Endothelial cell of umbilical vein (primary cell): ENCODE data around the gene DEPDC5. TPM values are rescaled to one million over a fixed set of nuclear protein-coding genes. Genes with fewer than 3 reads are reported as not detected.

Experiments used
- BruUV-seq: library from RNA; stranded (reverse); fragments of 400-500 nt; replicated peaks from 2 replicates; lab custom pipeline; 2021; lab: Mats Ljungman, UMichigan
- CTCF ChIA-PET: fragments of 300-600, 350-600 bp; sonication (Branson Sonifier 250); formaldehyde crosslinking; loops from one replicate; lab custom pipeline; 2021; ENCODE audit warnings: antibody characterized with exemption, inconsistent platforms; lab: Charles Lee
- POLR2A ChIA-PET: fragments of 300-600, 350-600 bp; sonication (Branson Sonifier 250); formaldehyde crosslinking; loops from one replicate; lab custom pipeline; 2021; ENCODE audit warnings: antibody characterized with exemption, inconsistent platforms; lab: Charles Lee
- DNase-seq: peaks from one replicate; pipeline ENCODE4 v3.0.0-alpha.2; 2011; ENCODE audit warnings: low read depth, low spot score
- FAIRE-seq: peaks from 2 replicates; lab custom pipeline; 2011; peaks lifted over from hg19 to GRCh38; lab: Jason Lieb, UNC
- H2AFZ ChIP-seq: 2 replicates; pipeline ENCODE4 v1.6.0; 2012; ENCODE audit warnings: low read depth, low read length, control low read depth, inconsistent platforms
- H3K27ac ChIP-seq: 2 replicates; pipeline ENCODE4 v1.5.1; 2011; ENCODE audit warnings: low read depth, mild to moderate bottlenecking, control low read depth, low read length, moderate library complexity; ENCODE audit not compliant: insufficient read depth
- H3K27me3 ChIP-seq, 2 experiments: 2 replicates each; pipeline versions ENCODE4 v1.6.0 to v1.6.1; 2011; ENCODE audit warnings: low read length in 2 of 2, mixed read lengths in 1 of 2; ENCODE audit not compliant: control insufficient read depth in 2 of 2, insufficient read depth in 2 of 2
- H3K36me3 ChIP-seq, 2 experiments: 2 replicates in 1 of 2; 3 replicates in 1 of 2; pipeline ENCODE4 v1.5.1; 2011; ENCODE audit warnings: low read length in 2 of 2, mild to moderate bottlenecking in 1 of 2, moderate library complexity in 1 of 2; ENCODE audit not compliant: control insufficient read depth in 2 of 2, insufficient read depth in 2 of 2; ENCODE audit errors: extremely low read depth in 1 of 2
- H3K4me1 ChIP-seq: 3 replicates; pipeline ENCODE4 v1.5.1; 2011; ENCODE audit warnings: mild to moderate bottlenecking, low read length; ENCODE audit not compliant: control insufficient read depth, insufficient read depth; ENCODE audit errors: extremely low read depth
- H3K4me2 ChIP-seq: 2 replicates; pipeline ENCODE4 v1.6.1; 2011; ENCODE audit warnings: low read length, control low read depth, mixed read lengths; ENCODE audit not compliant: insufficient read depth
- H3K4me3 ChIP-seq, 3 experiments: fragments of 200-600 bp in 1 of 3; sonication (generic), shearing (Covaris generic) in 1 of 3; replicated peaks in 1 of 3; 2 replicates each; pipeline ENCODE4 v1.5.1; 2011 to 2016; ENCODE audit warnings: control low read depth in 3 of 3, low read length in 3 of 3, mild to moderate bottlenecking in 2 of 3, inconsistent platforms in 1 of 3, low read depth in 1 of 3, moderate library complexity in 1 of 3; ENCODE audit not compliant: insufficient read depth in 1 of 3
- H3K79me2 ChIP-seq: 2 replicates; pipeline ENCODE4 v1.6.0; 2012; ENCODE audit warnings: low read length, inconsistent platforms; ENCODE audit not compliant: control insufficient read depth, insufficient read depth
- H3K9ac ChIP-seq: replicated peaks from 2 replicates; pipeline ENCODE3; 2011; ENCODE audit warnings: low read length, control low read depth; ENCODE audit not compliant: insufficient read depth; ENCODE audit errors: extremely low read depth
- H3K9me1 ChIP-seq: replicated peaks from 3 replicates; pipeline ENCODE4 v1.6.0; 2011; ENCODE audit warnings: mild to moderate bottlenecking, low read length; ENCODE audit not compliant: control insufficient read depth, insufficient read depth; ENCODE audit errors: extremely low read depth
- H3K9me3 ChIP-seq: replicated peaks from 2 replicates; pipeline ENCODE4 v1.5.1; 2012; ENCODE audit warnings: low read length, inconsistent platforms; ENCODE audit not compliant: control insufficient read depth, insufficient read depth
- H4K20me1 ChIP-seq: replicated peaks from 2 replicates; pipeline ENCODE3; 2011; ENCODE audit warnings: mild to moderate bottlenecking, low read length; ENCODE audit not compliant: control insufficient read depth, insufficient read depth; ENCODE audit errors: extremely low read depth
- EZH2 ChIP-seq: IDR thresholded peaks from 2 replicates; pipeline ENCODE4 v1.6.1; 2012; ENCODE audit warnings: borderline replicate concordance, low read depth, mild to moderate bottlenecking, moderate library complexity, low read length, inconsistent platforms; ENCODE audit not compliant: severe bottlenecking
- FOS ChIP-seq: IDR thresholded peaks from 2 replicates; pipeline ENCODE4 v1.6.1; 2011; ENCODE audit warnings: mild to moderate bottlenecking, low read length, moderate library complexity, borderline replicate concordance; ENCODE audit not compliant: insufficient read depth
- POLR2AphosphoS5 ChIP-seq: IDR thresholded peaks from 2 replicates; pipeline ENCODE4 v1.6.1; 2012; ENCODE audit warnings: low read depth, mild to moderate bottlenecking, control low read depth, low read length, moderate library complexity; ENCODE audit not compliant: insufficient read depth
- dilution Hi-C: fragments of 300-500 bp; cut with MboI; formaldehyde crosslinking; loops from one replicate; pipeline ENCODE4 v1.15.0; 2019; ENCODE audit warnings: low sequenced_read_pairs; ENCODE audit not compliant: extremely low pct_ligation_motif_present
- intact Hi-C: fragments of 100-400 bp; cut with micrococcal nuclease; formaldehyde crosslinking; loops from one replicate; pipeline ENCODE4 v1.10.0; 2022
- polyA plus RNA-seq, 4 experiments: library from polyadenylated mRNA; depleted of rRNA in 3 of 4; stranded (reverse) in 3 of 4; unstranded in 1 of 4; fragments of >200 nt; gene quantifications; 2 replicates each; pipeline versions ENCODE4 v1.2.1 to v1.2.3, GENCODE V29; 2011 to 2012; ENCODE audit warnings: missing spikeins in 1 of 4
- total RNA-seq: library from RNA; stranded (reverse); gene quantifications from 2 replicates; pipeline ENCODE4 v1.2.3, GENCODE V29; 2021

Gene DEPDC5
- total and polyA plus RNA-seq, 2 donors (not counting 3 experiments of a cell fraction or from before 2014, with no cell fraction given) = 13.1 to 36.6 TPM

GRCh38 chr22:31937341-31937740 is 183.5 kb downstream of the DEPDC5 start:
- H3K9me3 ChIP-seq = no peaks in the 10 kb centered on the region
- H3K36me3 ChIP-seq = no peaks in the 10 kb centered on the region
- no TSS peak for BruUV-seq
- peaks cover 0 to 9% of the 10 kb centered on the region in 2 experiments for H3K27me3 ChIP-seq
- no peaks in the 10 kb centered on the region for H3K4me1 ChIP-seq
- POLR2A ChIA-PET = no interaction called here
- FAIRE-seq (no peak), DNase-seq (no peak)
- H2AFZ ChIP-seq = no peak overlapping the region
- no peaks in the 10 kb centered on the region for H4K20me1 ChIP-seq
- CTCF ChIA-PET = interaction anchor here (1.7 kb wide), 1 partner anchor 33 kb away, joined by 5 read pairs; no protein-coding TSS in a partner anchor
- H3K4me2 ChIP-seq = no peak overlapping the region
- dilution Hi-C loops = no loop called here
- no peak overlapping the region for H3K4me3 ChIP-seq
- H3K27ac ChIP-seq = no peak overlapping the region
- intact Hi-C loops = no loop called here
- H3K9me1 ChIP-seq = no peaks in the 10 kb centered on the region
- no peaks in the 10 kb centered on the region for H3K79me2 ChIP-seq
- H3K9ac ChIP-seq = no peak overlapping the region
- TF ChIP-seq EZH2 (no peak), POLR2AphosphoS5 (no peak)

GRCh38 chr22:31938296-31938695 is 184.5 kb downstream of the DEPDC5 start:
- Histone ChIP-seq H3K9me3 (no peaks in the 10 kb centered on the region), H2AFZ (no peak overlapping the region), H3K4me2 (no peak overlapping the region), H3K9me1 (no peaks in the 10 kb centered on the region), H3K4me3 (no peak overlapping the region), H3K4me1 (peaks cover under 1% of the 10 kb centered on the region), H3K27me3 (peaks cover 0 to 9% of the 10 kb centered on the region in 2 experiments), H4K20me1 (no peaks in the 10 kb centered on the region), H3K36me3 (no peaks in the 10 kb centered on the region), H3K27ac (no peak overlapping the region), H3K79me2 (no peaks in the 10 kb centered on the region), H3K9ac (no peak overlapping the region)
- ChIA-PET CTCF (interaction anchor here (1.1 to 1.7 kb wide), 2 partner anchors 32 to 66 kb away, joined by 3 to 5 read pairs; no protein-coding TSS in a partner anchor), POLR2A (interaction anchor here (0.9 kb wide), 1 partner anchor 8 kb away, joined by 5 read pairs; no protein-coding TSS in a partner anchor)
- DNase-seq (no peak), FAIRE-seq (no peak)
- no peak for TF ChIP-seq FOS
- intact Hi-C loops (no loop called here), dilution Hi-C loops (no loop called here)
- no TSS peak for BruUV-seq
